GM19452 (cell line): ENCODE measurements around the gene PITX3.
"Not testable (repeated sequence)": the region's sequence is repeated elsewhere in the genome, so short reads cannot be mapped to it uniquely, and the experiment has no call there.

Source experiments
- ATAC-seq: cut with Tn5 transposase; IDR thresholded peaks from one replicate; pipeline ENCODE4 v1.9.1; 2021; ENCODE audit not compliant: unreplicated experiment

PITX3 gene

GRCh38 chr10:102261196-102261595 is 19.9 kb upstream of the PITX3 start:
- no peak for ATAC-seq

GRCh38 chr10:102255404-102255803 is 14.1 kb upstream of the PITX3 start:
- no peak for ATAC-seq

GRCh38 chr10:102254426-102254825 is 13.1 kb upstream of the PITX3 start:
- no peak for ATAC-seq

- not testable (repeated sequence) for ATAC-seq
Observed at GRCh38 chr10:102252508-102252907, 11.2 kb upstream of the PITX3 start.

- no peak for ATAC-seq
Observed at GRCh38 chr10:102247734-102248133, 6.4 kb upstream of the PITX3 start.

- ATAC-seq = no peak
Observed at GRCh38 chr10:102246261-102246660, 4.9 kb upstream of the PITX3 start.

GRCh38 chr10:102245932-102246251 is 4.6 kb upstream of the PITX3 start:
- ATAC-seq = peak; percentile 2

GRCh38 chr10:102245082-102245931 is 4.0 kb upstream of the PITX3 start, which contains the start of gene GBF1:
GBF1 (plus strand) TSS chr10:102245532; CDS start chr10:102258939, 13,407 bp downstream.
- peak; percentile 88 for ATAC-seq

GRCh38 chr10:102243309-102243708 is 2.0 kb upstream of the PITX3 start:
- no peak for ATAC-seq

GRCh38 chr10:102242118-102242485 is 790 bp upstream of the PITX3 start:
- no peak for ATAC-seq

GRCh38 chr10:102241032-102241443 is 274 bp downstream of the PITX3 start:
- ATAC-seq = no peak

GRCh38 chr10:102240467-102241031 is 763 bp downstream of the PITX3 start:
- ATAC-seq = no peak

GRCh38 chr10:102237711-102238252 is 3.5 kb downstream of the PITX3 start:
- ATAC-seq = no peak

GRCh38 chr10:102236006-102236405 is 5.3 kb downstream of the PITX3 start:
- ATAC-seq = no peak

GRCh38 chr10:102235598-102235920 is 5.8 kb downstream of the PITX3 start:
- ATAC-seq = no peak

GRCh38 chr10:102234888-102235597 is 6.3 kb downstream of the PITX3 start:
- no peak for ATAC-seq

GRCh38 chr10:102233997-102234396 is 7.3 kb downstream of the PITX3 start:
- no peak for ATAC-seq

- ATAC-seq = no peak
Observed at GRCh38 chr10:102231357-102232318, 9.7 kb downstream of the PITX3 start.

GRCh38 chr10:102230861-102231356 is 10.4 kb downstream of the PITX3 start:
- ATAC-seq = no peak

GRCh38 chr10:102230264-102230860 is 10.9 kb downstream of the PITX3 start:
- ATAC-seq = no peak
